HG03060 (cell line): ENCODE results near the gene ABCG5.

Experiments used
- ATAC-seq: cut with Tn5 transposase; IDR thresholded peaks from one replicate; pipeline ENCODE4 v1.9.1; 2021; ENCODE audit warnings: low read depth, moderate number of reproducible peaks; ENCODE audit not compliant: unreplicated experiment

Gene ABCG5

GRCh38 chr2:43764086-43764705, 74.4 kb downstream of the ABCG5 start:
- ATAC-seq: no peak

GRCh38 chr2:43763091-43763490, 75.5 kb downstream of the ABCG5 start:
- no peak for ATAC-seq
